Mucosa of gallbladder (tissue), 1 donor: Measurements from ENCODE around the gene COG4. TPM values are rescaled to one million over a fixed set of nuclear protein-coding genes. Genes with fewer than 3 reads are reported as not detected.
A peak's percentile ranks its signal among the peaks of the same experiment; 100 is the strongest.
"Not testable (repeated sequence)": the region's sequence is repeated elsewhere in the genome, so short reads cannot be mapped to it uniquely, and the experiment has no call there.

Experiments used
- DNase-seq: peaks from one replicate; pipeline ENCODE4 v3.0.0-alpha.2; 2020; ENCODE audit warnings: low spot score
- total RNA-seq: library from RNA; stranded (reverse); gene quantifications from one replicate; pipeline ENCODE4 v1.2.1, GENCODE V29; 2021
- donor health status: DM: no; HTN: no; CAD: no.

The COG4 gene
- 59.7 TPM for total RNA-seq

GRCh38 chr16:70523076-70523742 is at the start of gene COG4:
TSS of gene COG4 (minus strand) at chr16:70523554. CDS start at chr16:70523543, 11 bp downstream.
- peak; percentile 91 for DNase-seq

GRCh38 chr16:70572926-70573270 is 49.5 kb upstream of the COG4 start:
- DNase-seq: no peak

GRCh38 chr16:70572050-70572925 is 48.9 kb upstream of the COG4 start:
- no peak for DNase-seq

GRCh38 chr16:70571623-70572022 is 48.3 kb upstream of the COG4 start:
- no peak for DNase-seq

GRCh38 chr16:70570967-70571570 is 47.7 kb upstream of the COG4 start:
- no peak for DNase-seq

GRCh38 chr16:70569752-70570151 is 46.4 kb upstream of the COG4 start:
- DNase-seq: no peak

- no peak for DNase-seq
Measured at GRCh38 chr16:70568601-70569237, 45.4 kb upstream of the COG4 start.

GRCh38 chr16:70565053-70565452 is 41.7 kb upstream of the COG4 start:
- peak; percentile 12 for DNase-seq

GRCh38 chr16:70563636-70564035 is 40.3 kb upstream of the COG4 start:
- DNase-seq: no peak

GRCh38 chr16:70561623-70562022 is 38.3 kb upstream of the COG4 start:
- DNase-seq: no peak

GRCh38 chr16:70556063-70556462 is 32.7 kb upstream of the COG4 start:
- no peak for DNase-seq

- DNase-seq: no peak
Measured at GRCh38 chr16:70553645-70554044, 30.3 kb upstream of the COG4 start.

GRCh38 chr16:70552675-70553074 is 29.3 kb upstream of the COG4 start:
- DNase-seq: no peak

GRCh38 chr16:70551788-70552187 is 28.4 kb upstream of the COG4 start:
- no peak for DNase-seq

GRCh38 chr16:70550082-70550481 is 26.7 kb upstream of the COG4 start:
- no peak for DNase-seq

- DNase-seq: no peak
Measured at GRCh38 chr16:70548936-70549335, 25.6 kb upstream of the COG4 start.

GRCh38 chr16:70544548-70544947 is 21.2 kb upstream of the COG4 start:
- no peak for DNase-seq

GRCh38 chr16:70540994-70541393 is 17.6 kb upstream of the COG4 start:
- DNase-seq: no peak

- DNase-seq: no peak
Measured at GRCh38 chr16:70534971-70535370, 11.6 kb upstream of the COG4 start.

- not testable (repeated sequence) for DNase-seq
Measured at GRCh38 chr16:70529954-70530353, 6.6 kb upstream of the COG4 start.

- DNase-seq: no peak
Measured at GRCh38 chr16:70529051-70529777, 5.9 kb upstream of the COG4 start.
